Endodermal cell (in vitro differentiated cells): ENCODE measurements around the gene SBK1. TPM values are rescaled to one million over a fixed set of nuclear protein-coding genes. Genes with fewer than 3 reads are reported as not detected.
"Not testable (repeated sequence)": the region's sequence is repeated elsewhere in the genome, so short reads cannot be mapped to it uniquely, and the experiment has no call there.

ENCODE experiments used
- DNase-seq: peaks from one replicate; pipeline ENCODE4 v3.0.0-alpha.2; 2017
- H3K27ac ChIP-seq: 2 replicates; pipeline ENCODE4 v1.5.1; 2013; ENCODE audit warnings: mild to moderate bottlenecking, low read depth, low read length, moderate library complexity
- H3K27me3 ChIP-seq: 2 replicates; pipeline ENCODE4 v1.6.1; 2013; ENCODE audit warnings: mild to moderate bottlenecking, low read length, moderate library complexity; ENCODE audit not compliant: insufficient read depth, control insufficient read depth, poor library complexity, severe bottlenecking
- H3K36me3 ChIP-seq: 2 replicates; pipeline ENCODE4 v1.7.0; 2013; ENCODE audit warnings: mild to moderate bottlenecking, low read length, moderate library complexity; ENCODE audit not compliant: control insufficient read depth, insufficient read depth
- H3K4me1 ChIP-seq: one replicate; pipeline ENCODE4 v1.7.0; 2013; ENCODE audit warnings: low read length; ENCODE audit not compliant: control insufficient read depth, insufficient read depth
- H3K4me3 ChIP-seq: 2 replicates; pipeline ENCODE4 v1.5.1; 2013; ENCODE audit warnings: mild to moderate bottlenecking, low read length, moderate library complexity
- H3K9ac ChIP-seq: 2 replicates; pipeline ENCODE4 v1.6.1; 2013; ENCODE audit warnings: mild to moderate bottlenecking, low read length, moderate library complexity; ENCODE audit not compliant: poor library complexity, severe bottlenecking; ENCODE audit errors: extremely low read depth
- H3K9me3 ChIP-seq: 2 replicates; pipeline ENCODE4 v1.6.1; 2013; ENCODE audit warnings: mild to moderate bottlenecking, low read length, moderate library complexity; ENCODE audit not compliant: control insufficient read depth
- H3K27ac Mint-ChIP-seq: 2 replicates; pipeline ENCODE4 v1.8.0; 2020; ENCODE audit warnings: mixed read lengths
- H3K27me3 Mint-ChIP-seq: 2 replicates; pipeline ENCODE4 v1.8.0; 2021; ENCODE audit warnings: mild to moderate bottlenecking, mixed read lengths; ENCODE audit not compliant: insufficient read depth
- H3K36me3 Mint-ChIP-seq: 2 replicates; pipeline ENCODE4 v1.8.0; 2020; ENCODE audit warnings: low read depth, mixed read lengths
- H3K4me1 Mint-ChIP-seq: 2 replicates; pipeline ENCODE4 v1.8.0; 2020; ENCODE audit warnings: mixed read lengths
- H3K4me3 Mint-ChIP-seq: 2 replicates; pipeline ENCODE4 v1.8.0; 2020; ENCODE audit warnings: mild to moderate bottlenecking, moderate library complexity, mixed read lengths
- H3K9me3 Mint-ChIP-seq: 2 replicates; pipeline ENCODE4 v1.8.0; 2020; ENCODE audit warnings: mild to moderate bottlenecking, mixed read lengths
- WGBS, 2 experiments: methylation state at CpG; one replicate each; pipeline versions ENCODE4 v1.1.5 to v1.1.7; 2013; ENCODE audit warnings: missing lambda C conversion rate in 2 of 2, mixed read lengths in 1 of 2; ENCODE audit not compliant: insufficient coverage in 1 of 2, insufficient read length in 1 of 2; 5-methylcytosine and 5-hydroxymethylcytosine counted together
- total RNA-seq, 2 donors: library from RNA; stranded (reverse); fragmentation: NEBNext Ultra II Directional in 1 of 2; extraction: Animal tissue kit (Norgen Biotek cat#: 25700) in 1 of 2; gene quantifications; 2 replicates in 1 of 2; 3 replicates in 1 of 2; pipeline ENCODE4 v1.2.1, GENCODE V29; 2021

The SBK1 gene
- total RNA-seq, 2 donors from 2014 or later: 55.9 to 62.5 TPM

- H3K4me1 Mint-ChIP-seq, H3K27me3 Mint-ChIP-seq, H3K27me3 ChIP-seq, H3K9ac ChIP-seq, H3K4me1 ChIP-seq, H3K27ac ChIP-seq, H3K4me3 Mint-ChIP-seq, H3K36me3 ChIP-seq, H3K4me3 ChIP-seq, H3K9me3 Mint-ChIP-seq, H3K9me3 ChIP-seq, H3K27ac Mint-ChIP-seq, DNase-seq, H3K36me3 Mint-ChIP-seq: not testable (repeated sequence)
- 100% methylated on average over 3 of the region's 5 CpGs; no CpG with 5 or more reads in 1 of the 2 experiments for WGBS, 2 experiments
Observed at GRCh38 chr16:28336940-28337710, 44.8 kb downstream of the SBK1 start.

DNA sequence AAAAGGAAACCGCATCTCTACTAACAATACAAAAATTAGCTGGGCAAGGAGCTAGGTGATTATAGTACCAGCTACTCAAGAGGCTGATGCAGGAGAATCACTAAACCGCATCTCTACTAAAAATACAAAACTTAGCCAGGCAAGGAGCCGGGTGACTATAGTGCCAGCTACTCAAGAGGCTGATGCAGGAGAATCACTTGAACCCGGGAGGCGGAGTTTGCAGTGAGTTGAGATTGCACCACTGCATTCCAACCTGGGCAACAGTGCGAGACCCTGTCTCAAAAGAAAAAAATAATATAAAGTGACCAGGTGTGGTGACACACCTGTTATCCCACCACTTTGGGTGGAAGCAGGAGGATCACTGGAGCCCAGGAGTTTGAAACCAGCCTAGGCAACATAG lies 45.9 kb downstream of the SBK1 start:
- not testable (repeated sequence) for H3K9me3 ChIP-seq, DNase-seq, H3K4me1 ChIP-seq, H3K36me3 Mint-ChIP-seq, H3K27me3 ChIP-seq, H3K9me3 Mint-ChIP-seq, H3K9ac ChIP-seq, H3K36me3 ChIP-seq, H3K27ac Mint-ChIP-seq, H3K4me3 Mint-ChIP-seq, H3K27me3 Mint-ChIP-seq, H3K27ac ChIP-seq, H3K4me1 Mint-ChIP-seq, H3K4me3 ChIP-seq
- 100% methylated on average over 4 of the region's 6 CpGs; no CpG with 5 or more reads in 1 of the 2 experiments for WGBS, 2 experiments

DNA sequence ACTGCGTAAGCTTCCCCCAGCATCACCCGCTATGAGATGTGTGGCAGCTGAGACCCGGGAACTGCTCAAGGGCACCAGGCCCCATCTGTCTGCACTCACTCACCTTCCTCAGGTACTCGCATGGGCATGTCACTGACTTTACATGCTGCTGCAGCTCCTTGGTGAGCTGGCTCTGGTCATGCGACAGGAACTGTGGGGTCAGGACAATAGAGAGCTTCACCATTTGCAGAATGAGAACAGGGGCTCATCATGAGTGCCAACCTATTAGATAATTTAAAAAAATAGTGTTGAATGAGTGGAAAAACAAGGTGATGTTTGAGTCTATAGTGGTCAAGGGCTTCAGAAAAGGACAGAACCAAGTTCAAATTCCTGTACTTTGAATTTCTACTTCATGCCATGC lies 70.3 kb downstream of the SBK1 start:
- not testable (repeated sequence) for H3K9me3 ChIP-seq, H3K27ac ChIP-seq, DNase-seq, H3K4me3 ChIP-seq, H3K4me1 ChIP-seq, H3K27ac Mint-ChIP-seq, H3K36me3 Mint-ChIP-seq, H3K27me3 ChIP-seq, H3K9me3 Mint-ChIP-seq, H3K9ac ChIP-seq, H3K4me1 Mint-ChIP-seq, H3K36me3 ChIP-seq, H3K4me3 Mint-ChIP-seq, H3K27me3 Mint-ChIP-seq
- WGBS, 2 experiments: 90% methylated on average over 2 of the region's 5 CpGs; no CpG with 5 or more reads in 1 of the 2 experiments

DNA sequence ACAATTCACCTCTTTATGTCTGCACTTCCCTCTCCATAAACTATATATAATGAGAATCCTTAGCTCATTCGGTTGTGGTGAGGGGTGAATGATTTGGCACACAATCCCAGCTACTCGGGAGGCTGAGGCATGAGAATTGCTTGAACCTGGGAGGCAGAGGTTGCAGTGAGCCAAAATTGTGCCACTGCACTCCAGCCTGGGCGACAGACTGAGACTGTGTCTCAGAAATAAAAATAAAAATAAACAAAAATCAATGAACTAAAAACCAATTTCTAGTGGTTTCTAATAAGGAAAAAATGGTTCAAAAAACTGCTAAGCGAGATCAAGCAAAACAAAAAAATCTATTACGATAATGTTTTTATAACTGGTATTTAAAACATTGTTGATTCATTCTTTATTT lies 71.1 kb downstream of the SBK1 start, which contains the start of gene NPIPB6:
NPIPB6 (minus strand) TSS at position 101 of the 400 bp plus-strand sequence. CDS start 686 bp downstream, outside the sequence.
- H3K4me1 Mint-ChIP-seq, DNase-seq, H3K27ac Mint-ChIP-seq, H3K9me3 Mint-ChIP-seq, H3K27me3 ChIP-seq, H3K9ac ChIP-seq, H3K36me3 Mint-ChIP-seq, H3K4me1 ChIP-seq, H3K4me3 Mint-ChIP-seq, H3K27me3 Mint-ChIP-seq, H3K4me3 ChIP-seq, H3K9me3 ChIP-seq, H3K36me3 ChIP-seq, H3K27ac ChIP-seq: not testable (repeated sequence)
- WGBS, 2 experiments: no CpG with 5 or more reads among the region's 5 CpGs
